MCF 10A (cell line): ENCODE results near the gene HERC2. TPM values are rescaled to one million over a fixed set of nuclear protein-coding genes. Genes with fewer than 3 reads are reported as not detected.
"Not testable (repeated sequence)": the region's sequence is repeated elsewhere in the genome, so short reads cannot be mapped to it uniquely, and the experiment has no call there.

ENCODE experiments used
- Bru-seq: library from RNA; stranded (reverse); fragments of 400-500 nt; gene quantifications from one replicate; lab custom pipeline; 2021; lab: Mats Ljungman, UMichigan
- BruChase-seq, 2 experiments: library from RNA; stranded (reverse); fragments of 400-500 nt; gene quantifications; one replicate each; lab custom pipeline; 2021; lab: Mats Ljungman, UMichigan
- BruUV-seq: library from RNA; stranded (reverse); fragments of 400-500 nt; replicated peaks from 2 replicates; lab custom pipeline; 2021; lab: Mats Ljungman, UMichigan
- CTCF ChIA-PET: fragments of 300-600 bp; sonication (Branson Sonifier 250); formaldehyde crosslinking; extraction: SDS; loops from one replicate; lab custom pipeline; 2021; ENCODE audit warnings: antibody characterized with exemption, inconsistent platforms; lab: Yijun Ruan, JAX
- POLR2A ChIA-PET: fragments of 300-600, 350-650 bp; sonication (Branson Sonifier 250); formaldehyde crosslinking; extraction: SDS; loops from one replicate; lab custom pipeline; 2020; ENCODE audit warnings: antibody characterized with exemption, inconsistent platforms; lab: Yijun Ruan, JAX
- DNase-seq: peaks from one replicate; pipeline ENCODE4 v3.0.0-alpha.2; 2018; ENCODE audit not compliant: unreplicated experiment
- H3K27ac Mint-ChIP-seq: one replicate; pipeline ENCODE4 v1.8.0; 2022; ENCODE audit warnings: mild to moderate bottlenecking, low read depth, mixed read lengths; ENCODE audit not compliant: unreplicated experiment
- H3K27me3 Mint-ChIP-seq: one replicate; pipeline ENCODE4 v1.8.0; 2022; ENCODE audit warnings: mixed read lengths; ENCODE audit not compliant: insufficient read depth, unreplicated experiment
- H3K36me3 Mint-ChIP-seq: one replicate; pipeline ENCODE4 v1.8.0; 2022; ENCODE audit warnings: mild to moderate bottlenecking, moderate library complexity, mixed read lengths; ENCODE audit not compliant: insufficient read depth, unreplicated experiment
- H3K4me1 Mint-ChIP-seq: one replicate; pipeline ENCODE4 v1.8.0; 2022; ENCODE audit warnings: mixed read lengths; ENCODE audit not compliant: insufficient read depth, unreplicated experiment
- H3K4me3 Mint-ChIP-seq: one replicate; pipeline ENCODE4 v1.8.0; 2022; ENCODE audit warnings: mild to moderate bottlenecking, moderate library complexity, mixed read lengths; ENCODE audit not compliant: unreplicated experiment
- H3K9me3 Mint-ChIP-seq: one replicate; pipeline ENCODE4 v1.8.0; 2022; ENCODE audit warnings: mixed read lengths; ENCODE audit not compliant: unreplicated experiment
- intact Hi-C: fragments of 100-400 bp; cut with micrococcal nuclease; formaldehyde crosslinking; loops from 2 replicates; pipeline ENCODE4 v1.14.1; 2022
- long read RNA-seq: library from polyadenylated mRNA; stranded (forward); transcript quantifications from one replicate; pipeline ENCODE4 v2.0.0, GENCODE V29; 2022
- total RNA-seq: library from RNA; stranded (reverse); gene quantifications from 2 replicates; pipeline ENCODE4 v1.2.3, GENCODE V29; 2022

HERC2 gene, protein sequence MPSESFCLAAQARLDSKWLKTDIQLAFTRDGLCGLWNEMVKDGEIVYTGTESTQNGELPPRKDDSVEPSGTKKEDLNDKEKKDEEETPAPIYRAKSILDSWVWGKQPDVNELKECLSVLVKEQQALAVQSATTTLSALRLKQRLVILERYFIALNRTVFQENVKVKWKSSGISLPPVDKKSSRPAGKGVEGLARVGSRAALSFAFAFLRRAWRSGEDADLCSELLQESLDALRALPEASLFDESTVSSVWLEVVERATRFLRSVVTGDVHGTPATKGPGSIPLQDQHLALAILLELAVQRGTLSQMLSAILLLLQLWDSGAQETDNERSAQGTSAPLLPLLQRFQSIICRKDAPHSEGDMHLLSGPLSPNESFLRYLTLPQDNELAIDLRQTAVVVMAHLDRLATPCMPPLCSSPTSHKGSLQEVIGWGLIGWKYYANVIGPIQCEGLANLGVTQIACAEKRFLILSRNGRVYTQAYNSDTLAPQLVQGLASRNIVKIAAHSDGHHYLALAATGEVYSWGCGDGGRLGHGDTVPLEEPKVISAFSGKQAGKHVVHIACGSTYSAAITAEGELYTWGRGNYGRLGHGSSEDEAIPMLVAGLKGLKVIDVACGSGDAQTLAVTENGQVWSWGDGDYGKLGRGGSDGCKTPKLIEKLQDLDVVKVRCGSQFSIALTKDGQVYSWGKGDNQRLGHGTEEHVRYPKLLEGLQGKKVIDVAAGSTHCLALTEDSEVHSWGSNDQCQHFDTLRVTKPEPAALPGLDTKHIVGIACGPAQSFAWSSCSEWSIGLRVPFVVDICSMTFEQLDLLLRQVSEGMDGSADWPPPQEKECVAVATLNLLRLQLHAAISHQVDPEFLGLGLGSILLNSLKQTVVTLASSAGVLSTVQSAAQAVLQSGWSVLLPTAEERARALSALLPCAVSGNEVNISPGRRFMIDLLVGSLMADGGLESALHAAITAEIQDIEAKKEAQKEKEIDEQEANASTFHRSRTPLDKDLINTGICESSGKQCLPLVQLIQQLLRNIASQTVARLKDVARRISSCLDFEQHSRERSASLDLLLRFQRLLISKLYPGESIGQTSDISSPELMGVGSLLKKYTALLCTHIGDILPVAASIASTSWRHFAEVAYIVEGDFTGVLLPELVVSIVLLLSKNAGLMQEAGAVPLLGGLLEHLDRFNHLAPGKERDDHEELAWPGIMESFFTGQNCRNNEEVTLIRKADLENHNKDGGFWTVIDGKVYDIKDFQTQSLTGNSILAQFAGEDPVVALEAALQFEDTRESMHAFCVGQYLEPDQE (N-terminal part only)
- total RNA-seq (64.5 and 65.2 TPM in 2 replicates), Bru-seq, nascent RNA (percentile 81 among the genes with signal in this experiment), BruChase-seq, experiment 1, labeled RNA remaining after a 6-hour chase (percentile 80 among the genes with signal in this experiment), BruChase-seq, experiment 2, labeled RNA remaining after a 2-hour chase (percentile 79 among the genes with signal in this experiment)
- long read RNA-seq, transcript HERC2-204 (3 exons, 491 nt): major isoform, 6 of 35 reads
- long read RNA-seq, partial matches to known transcripts: 25 of 35 reads
- long read RNA-seq, other reads (novel, unspliced or antisense): 4 of 35 reads

- BruUV-seq, H3K27me3 Mint-ChIP-seq, H3K4me1 Mint-ChIP-seq, H3K36me3 Mint-ChIP-seq, H3K9me3 Mint-ChIP-seq, DNase-seq, POLR2A ChIA-PET, intact Hi-C loops, CTCF ChIA-PET: not testable (repeated sequence)
- H3K4me3 Mint-ChIP-seq: peak within 1 kb of the TSS; percentile 88
- H3K27ac Mint-ChIP-seq: peak within 1 kb of the TSS; percentile 29
Measured at GRCh38 chr15:28322129-28322588, at the start of gene HERC2. TSS of gene HERC2 (minus strand) at chr15:28322179. CDS start at chr15:28321433, 746 bp downstream.

- CTCF ChIA-PET, intact Hi-C loops, H3K4me1 Mint-ChIP-seq, BruUV-seq, H3K9me3 Mint-ChIP-seq, H3K27me3 Mint-ChIP-seq, H3K36me3 Mint-ChIP-seq, H3K4me3 Mint-ChIP-seq, DNase-seq, POLR2A ChIA-PET, H3K27ac Mint-ChIP-seq: not testable (repeated sequence)
Measured at GRCh38 chr15:28365502-28365901, 43.5 kb upstream of the HERC2 start.

DNA sequence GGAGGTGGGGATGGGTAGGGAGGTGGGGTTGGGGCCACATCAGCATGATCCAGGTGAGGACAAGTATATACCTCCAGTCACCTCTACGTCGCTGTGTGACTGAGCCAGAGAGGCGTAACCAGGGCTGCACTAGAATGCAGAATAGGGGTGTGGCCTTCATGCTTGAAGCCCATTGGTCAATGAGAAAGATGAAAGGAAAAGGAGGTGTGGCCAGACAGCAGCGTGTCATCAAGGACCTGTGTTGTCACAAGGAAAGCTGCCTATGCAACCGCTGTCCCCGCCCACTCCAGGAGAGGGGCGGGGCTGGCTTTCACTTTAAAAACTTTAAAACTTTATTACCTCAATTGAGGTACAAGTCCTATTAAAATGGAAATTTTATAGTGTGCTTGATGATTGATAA, 36.0 kb upstream of the HERC2 start, which contains the start of gene GOLGA6L24:
Gene GOLGA6L24, minus strand, starts transcription at position 101 of the 400 bp plus-strand sequence. Its CDS starts 61 bp downstream, at position 40.
- H3K4me1 Mint-ChIP-seq, intact Hi-C loops, CTCF ChIA-PET, BruUV-seq, H3K36me3 Mint-ChIP-seq, H3K4me3 Mint-ChIP-seq, POLR2A ChIA-PET, H3K9me3 Mint-ChIP-seq, H3K27me3 Mint-ChIP-seq, DNase-seq, H3K27ac Mint-ChIP-seq: not testable (repeated sequence)

GRCh38 chr15:28321358-28322078, 461 bp downstream of the HERC2 start:
- H3K9me3 Mint-ChIP-seq, BruUV-seq, H3K27me3 Mint-ChIP-seq, intact Hi-C loops, H3K4me1 Mint-ChIP-seq, DNase-seq, POLR2A ChIA-PET: not testable (repeated sequence)
- CTCF ChIA-PET: interaction anchor here (0.6 kb wide), 1 partner anchor 106 kb away, joined by 4 read pairs; no protein-coding TSS in a partner anchor
- Mint-ChIP-seq H3K36me3 (peaks cover 13% of the 10 kb centered on the region), H3K4me3 (peak overlapping the region; percentile 88), H3K27ac (peak overlapping the region; percentile 29)

- H3K9me3 Mint-ChIP-seq, H3K4me1 Mint-ChIP-seq, CTCF ChIA-PET, intact Hi-C loops, BruUV-seq, POLR2A ChIA-PET, H3K27ac Mint-ChIP-seq, H3K27me3 Mint-ChIP-seq, H3K4me3 Mint-ChIP-seq, DNase-seq: not testable (repeated sequence)
- H3K36me3 Mint-ChIP-seq: peaks cover 30% of the 10 kb centered on the region
Measured at GRCh38 chr15:28319725-28320124, 2.3 kb downstream of the HERC2 start.

DNA sequence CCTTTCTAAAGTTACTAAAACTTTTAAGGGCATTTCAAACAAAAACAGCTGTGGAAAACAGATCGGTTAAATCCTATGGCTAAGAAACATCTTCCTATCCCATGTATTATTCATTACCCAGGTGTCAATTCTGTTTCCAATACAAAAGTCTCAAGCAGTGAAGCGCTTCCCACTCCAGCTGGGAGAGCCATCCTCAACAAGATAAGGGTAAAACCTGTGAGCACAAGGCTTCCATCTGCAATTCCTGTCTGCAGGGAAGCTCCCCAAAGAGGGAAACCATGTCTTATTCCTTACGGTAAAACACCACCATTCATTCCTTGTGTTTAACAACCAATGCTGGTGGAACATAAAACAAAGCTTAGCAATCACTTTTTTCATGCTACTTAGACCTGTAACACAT, 3.2 kb downstream of the HERC2 start:
- CTCF ChIA-PET, intact Hi-C loops: not testable (repeated sequence)

GRCh38 chr15:28318122-28318521, 3.9 kb downstream of the HERC2 start:
- CTCF ChIA-PET, H3K27ac Mint-ChIP-seq, H3K4me3 Mint-ChIP-seq, POLR2A ChIA-PET, H3K4me1 Mint-ChIP-seq, DNase-seq, BruUV-seq, H3K27me3 Mint-ChIP-seq, intact Hi-C loops, H3K9me3 Mint-ChIP-seq: not testable (repeated sequence)
- H3K36me3 Mint-ChIP-seq: peaks cover 40% of the 10 kb centered on the region

More for the DNA sequence above, 3.2 kb downstream of the HERC2 start:
- POLR2A ChIA-PET, H3K27ac Mint-ChIP-seq, H3K9me3 Mint-ChIP-seq, H3K27me3 Mint-ChIP-seq, H3K4me3 Mint-ChIP-seq, DNase-seq, H3K4me1 Mint-ChIP-seq, BruUV-seq: not testable (repeated sequence)
- peaks cover 38% of the 10 kb centered on the region for H3K36me3 Mint-ChIP-seq
